GM19240 (cell line): ENCODE results near the gene PPP2R3C.
A peak's percentile ranks its signal among the peaks of the same experiment; 100 is the strongest.
"Not testable (repeated sequence)": the region's sequence is repeated elsewhere in the genome, so short reads cannot be mapped to it uniquely, and the experiment has no call there.

Experiments
- DNase-seq: peaks from one replicate; pipeline ENCODE4 v3.0.0; 2011; ENCODE audit warnings: low spot score; ENCODE audit not compliant: insufficient read length

The PPP2R3C gene

DNA sequence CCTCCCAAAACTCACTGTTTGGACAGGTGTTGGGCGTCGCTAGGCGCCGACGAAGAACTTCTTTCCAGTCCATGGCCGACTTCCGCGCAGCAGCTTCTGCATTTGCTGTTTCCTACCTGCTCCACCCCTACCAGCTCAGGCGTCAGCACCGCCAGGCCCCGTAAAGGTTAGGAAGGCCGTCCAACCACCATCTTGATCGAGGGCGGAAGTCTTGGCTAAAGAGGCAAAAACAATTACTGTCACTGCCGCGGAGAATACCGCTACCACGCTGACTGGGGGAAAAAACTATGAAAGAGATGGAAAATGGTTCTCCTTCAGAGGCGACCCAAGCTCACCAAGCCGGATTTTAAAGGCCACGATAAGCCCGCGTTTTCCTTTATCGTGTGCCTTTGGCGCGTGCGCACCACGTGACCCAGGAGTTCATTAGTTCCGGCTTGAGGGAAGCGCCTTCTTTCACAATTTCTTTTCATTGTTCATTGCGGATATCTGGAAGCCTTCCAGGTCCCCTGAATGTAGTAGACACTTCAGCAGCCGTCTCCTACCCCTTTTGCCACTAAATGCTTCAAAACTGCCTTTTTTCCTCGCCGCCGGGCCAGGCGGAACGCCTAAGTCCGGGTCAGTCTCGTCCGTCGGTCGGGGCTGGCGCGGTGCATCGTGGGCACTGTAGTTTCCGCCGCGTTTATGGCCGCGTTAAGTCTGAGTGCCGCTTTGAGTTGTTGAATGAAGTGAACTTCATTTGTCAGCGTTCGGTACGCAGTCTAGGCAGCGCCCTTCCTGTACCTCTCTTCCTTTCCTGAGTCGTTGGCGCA, at the start of gene PPP2R3C, which contains the start of gene PRORP:
PPP2R3C (minus strand) TSS at position 104 of the 809 bp plus-strand sequence; CDS start at position 73, 31 bp downstream.
PRORP (plus strand) TSS at position 666 of the 809 bp plus-strand sequence. CDS start 694 bp downstream, outside the sequence.
- peak; percentile 80 for DNase-seq

DNA sequence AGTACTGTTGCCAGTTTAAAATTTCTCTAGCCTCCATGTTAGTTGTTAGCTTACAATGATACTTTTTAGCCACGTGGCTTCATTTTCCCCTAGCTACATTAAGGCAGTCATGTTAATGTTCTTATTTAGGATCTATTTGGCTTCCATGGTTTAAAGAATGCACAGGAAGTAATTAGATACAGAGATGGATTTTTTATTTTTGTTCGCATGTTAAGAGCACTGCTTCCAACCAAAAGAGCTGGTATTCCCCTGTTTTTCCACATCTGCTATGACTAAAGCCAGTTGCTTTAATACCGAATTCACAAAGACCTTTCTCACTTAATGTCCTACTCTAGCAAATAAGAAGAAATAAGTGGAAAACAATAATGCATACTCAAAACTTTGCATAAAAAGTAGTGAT, 45.7 kb upstream of the PPP2R3C start:
- DNase-seq, result no peak

DNA sequence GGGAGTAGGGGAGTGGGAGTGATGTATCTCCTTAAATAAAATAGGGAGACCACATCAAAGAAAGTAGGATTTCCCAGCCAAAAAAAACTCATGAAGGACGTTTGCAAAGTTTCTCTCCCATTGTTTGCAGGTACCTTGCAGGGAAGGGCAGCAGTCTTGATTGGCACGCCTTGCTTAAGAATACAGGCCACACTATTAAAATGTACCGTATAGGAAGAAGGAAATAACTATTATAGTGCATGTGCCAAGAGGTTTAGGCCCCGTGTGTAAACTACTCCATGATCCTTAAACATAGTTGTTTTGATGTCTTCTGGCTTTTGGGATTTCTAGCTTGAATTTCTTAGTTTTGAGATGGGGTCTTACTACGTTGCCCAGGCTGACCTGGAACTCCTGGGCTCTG, 43.1 kb upstream of the PPP2R3C start:
- no peak for DNase-seq

DNA sequence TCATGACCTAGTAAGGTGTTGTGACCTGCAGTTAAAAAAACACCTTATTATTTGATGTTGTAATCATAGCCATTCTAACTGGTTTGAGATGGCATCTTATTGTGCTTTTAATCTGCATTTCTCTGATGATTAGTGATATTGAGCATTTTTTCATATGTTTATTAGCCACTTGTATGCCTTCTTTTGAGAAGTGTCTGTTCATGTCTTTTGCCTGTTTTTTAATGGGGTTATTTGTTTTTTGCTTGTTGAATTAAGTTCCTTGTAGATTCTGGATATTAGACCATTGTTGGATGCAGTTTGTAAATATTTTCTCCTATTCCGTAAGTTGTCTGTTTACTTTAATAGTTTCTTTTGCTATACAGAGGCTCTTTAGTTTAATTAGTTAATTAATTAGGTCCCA, 41.6 kb upstream of the PPP2R3C start:
- no peak for DNase-seq

DNA sequence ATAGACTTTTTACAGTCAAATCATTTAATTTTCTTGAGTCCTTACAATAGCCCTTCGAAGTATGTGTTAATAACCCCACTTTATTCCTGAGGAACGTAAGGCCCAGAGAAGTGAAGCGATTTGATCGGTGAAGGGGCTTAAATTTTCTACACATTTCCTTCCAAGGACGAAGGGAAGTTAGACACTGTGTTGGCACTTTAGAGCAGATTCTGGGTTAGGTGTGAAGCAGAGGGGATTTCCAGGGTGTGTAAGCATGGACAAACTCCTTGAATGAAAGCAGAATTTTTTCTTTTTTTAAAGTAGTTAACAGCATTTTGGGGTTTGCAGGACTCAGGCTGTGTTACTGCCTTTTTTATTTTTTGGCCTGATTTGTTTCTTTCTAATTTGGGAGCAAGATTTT, 39.4 kb upstream of the PPP2R3C start:
- no peak for DNase-seq

DNA sequence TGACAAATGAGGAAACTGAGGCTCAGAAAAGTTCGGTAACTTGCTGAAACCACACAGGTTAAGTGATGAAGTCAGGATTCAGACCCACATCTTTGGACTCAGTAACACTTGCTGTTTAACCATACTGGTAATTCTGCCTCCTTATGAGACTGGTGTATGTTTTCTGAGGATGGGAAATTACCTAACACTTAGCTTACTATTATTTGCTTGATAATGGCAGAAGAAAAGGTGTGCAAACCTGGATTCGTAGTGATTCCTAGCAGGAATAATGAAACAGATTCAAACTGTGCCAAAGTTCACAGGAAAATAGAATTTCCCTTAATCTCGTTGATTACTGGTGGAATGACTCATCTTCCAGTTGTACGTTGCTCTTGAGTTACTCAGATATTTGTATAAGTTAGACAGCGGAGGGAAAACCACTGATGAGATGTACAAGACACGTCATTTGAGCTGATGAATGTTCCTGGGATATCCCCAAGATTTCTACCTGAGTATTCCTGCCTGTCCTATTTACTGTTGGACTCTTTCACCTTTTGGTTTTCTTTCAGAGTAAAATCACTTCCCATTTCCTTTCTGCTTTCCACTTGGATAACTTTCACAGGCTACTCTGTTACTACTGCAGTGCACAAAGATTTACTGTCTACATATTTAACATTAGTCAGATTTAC, 38.1 kb upstream of the PPP2R3C start:
- DNase-seq, result no peak

DNA sequence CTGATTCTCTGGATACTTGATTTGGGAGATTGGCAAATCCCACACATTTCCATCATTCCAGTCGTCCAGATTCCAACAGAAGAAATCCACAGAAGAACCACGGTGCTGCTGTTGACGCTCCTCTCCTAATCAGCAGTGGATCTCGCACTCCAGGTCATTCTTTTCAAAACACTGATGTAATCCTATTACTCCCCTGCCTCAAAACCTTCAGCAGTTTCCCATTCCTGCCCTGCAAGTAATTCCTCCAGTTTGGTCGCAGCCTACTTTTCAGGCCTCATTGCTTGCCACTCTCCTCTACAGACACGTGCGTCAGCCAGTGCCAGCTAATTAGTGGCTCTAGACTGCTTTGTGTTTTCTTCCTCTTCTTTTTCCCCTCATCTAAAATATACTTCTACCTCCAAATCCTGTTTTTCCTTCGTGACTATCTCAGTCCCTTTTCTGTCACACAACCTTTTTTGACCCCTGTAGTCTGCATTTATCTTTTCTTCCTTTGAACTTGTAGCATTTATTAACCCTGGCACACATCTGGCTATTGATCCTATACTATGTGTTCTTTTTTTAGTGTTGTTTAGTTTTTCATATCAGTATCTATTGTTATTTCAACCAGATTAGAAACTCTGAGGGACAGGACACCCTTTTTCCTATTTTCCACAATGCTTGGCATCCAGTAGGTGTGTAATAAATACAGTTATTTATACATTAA, 37.3 kb upstream of the PPP2R3C start:
- no peak for DNase-seq

DNA sequence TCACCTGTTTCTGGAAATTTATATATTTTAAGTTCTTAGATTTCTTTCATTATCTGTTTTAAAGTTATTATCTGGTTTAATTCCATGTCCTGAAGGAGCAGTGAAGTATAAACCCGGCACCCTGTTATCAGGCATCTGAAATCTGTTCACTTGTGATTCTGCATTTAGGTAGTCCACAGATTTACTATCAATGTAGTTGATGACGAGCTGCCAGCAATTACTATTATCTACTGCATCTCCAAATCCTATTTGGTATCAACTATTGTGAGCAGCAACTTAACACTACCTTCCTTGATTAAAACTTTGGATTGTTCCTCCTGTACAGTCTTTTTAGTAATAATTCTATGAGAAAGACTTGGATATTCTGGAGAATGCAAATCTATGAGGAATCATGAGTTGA, 36.7 kb upstream of the PPP2R3C start:
- DNase-seq, result no peak

DNA sequence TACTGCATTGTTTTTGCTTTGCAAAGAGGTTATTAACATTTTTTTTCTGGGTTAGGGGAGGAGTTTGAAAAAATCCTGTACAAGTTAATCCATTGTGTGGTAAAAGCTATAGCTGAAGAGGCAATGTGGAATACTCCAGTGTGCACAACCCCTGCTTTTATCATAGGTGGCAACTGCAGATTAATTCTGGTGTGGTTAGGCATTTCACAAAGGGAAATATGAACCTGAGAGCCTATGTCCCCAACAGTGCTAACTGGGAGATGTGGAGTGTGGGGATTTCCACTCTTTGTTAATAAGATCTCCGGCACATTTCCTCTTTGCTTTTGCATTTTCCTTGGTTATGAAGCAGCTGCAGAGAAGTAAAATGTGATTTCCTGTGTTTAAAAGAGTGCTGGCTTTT, 34.2 kb upstream of the PPP2R3C start:
- DNase-seq, result no peak

DNA sequence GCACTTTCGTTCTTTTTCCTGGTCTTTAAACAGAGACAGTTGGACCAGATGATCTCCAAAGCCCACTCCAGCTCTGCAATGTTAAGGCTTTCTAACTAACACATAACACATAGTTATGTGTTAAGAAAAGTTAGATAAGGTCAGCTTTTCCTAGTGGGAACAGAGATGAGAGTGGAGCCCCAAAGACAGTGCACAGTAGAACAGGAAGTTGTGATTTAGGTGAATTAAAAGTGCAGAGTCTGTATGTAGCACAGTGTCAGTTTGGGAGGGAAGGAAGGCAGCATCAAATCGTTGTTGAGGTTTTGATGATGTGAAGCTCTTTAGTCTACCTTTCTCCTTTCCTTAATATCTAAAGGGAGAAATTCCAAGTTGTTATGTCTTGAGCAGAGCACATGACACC, 32.2 kb upstream of the PPP2R3C start:
- no peak for DNase-seq

DNA sequence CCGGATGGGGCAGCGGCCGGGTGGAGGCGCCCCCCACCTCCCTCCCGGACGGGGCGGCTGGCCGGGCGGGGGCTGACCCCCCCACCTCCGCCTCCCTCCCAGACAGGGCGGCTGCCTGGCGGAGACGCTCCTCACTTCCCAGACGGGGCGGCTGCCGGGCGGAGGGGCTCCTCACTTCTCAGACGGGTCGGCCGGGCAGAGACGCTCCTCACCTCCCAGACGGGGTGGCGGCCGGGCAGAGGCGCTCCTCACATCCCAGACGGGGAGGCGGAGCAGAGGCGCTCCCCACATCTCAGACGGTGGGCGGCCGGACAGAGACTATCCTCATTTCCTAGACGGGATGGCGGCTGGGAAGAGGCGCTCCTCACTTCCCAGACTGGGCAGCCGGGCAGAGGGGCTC, 30.7 kb upstream of the PPP2R3C start:
- not testable (repeated sequence) for DNase-seq

DNA sequence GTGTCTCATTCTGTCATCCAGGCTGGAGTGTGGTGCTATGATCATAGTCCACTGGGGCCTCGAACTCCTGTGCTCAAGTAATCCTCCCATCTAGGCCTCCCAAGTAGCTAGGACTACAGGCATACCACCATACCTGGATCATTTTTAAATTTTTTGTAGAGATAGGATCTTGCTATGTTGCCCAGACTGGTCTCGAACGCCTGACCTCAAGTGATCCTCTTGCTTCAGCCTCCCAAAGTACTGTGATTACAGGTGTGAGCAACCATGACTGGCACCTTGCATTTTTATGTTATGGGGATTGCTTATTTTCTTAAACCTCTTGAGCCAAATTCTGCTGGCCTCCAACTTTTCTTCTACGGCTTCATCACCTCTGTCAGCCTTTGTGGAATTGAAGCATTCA, 27.4 kb upstream of the PPP2R3C start:
- DNase-seq, result no peak

DNA sequence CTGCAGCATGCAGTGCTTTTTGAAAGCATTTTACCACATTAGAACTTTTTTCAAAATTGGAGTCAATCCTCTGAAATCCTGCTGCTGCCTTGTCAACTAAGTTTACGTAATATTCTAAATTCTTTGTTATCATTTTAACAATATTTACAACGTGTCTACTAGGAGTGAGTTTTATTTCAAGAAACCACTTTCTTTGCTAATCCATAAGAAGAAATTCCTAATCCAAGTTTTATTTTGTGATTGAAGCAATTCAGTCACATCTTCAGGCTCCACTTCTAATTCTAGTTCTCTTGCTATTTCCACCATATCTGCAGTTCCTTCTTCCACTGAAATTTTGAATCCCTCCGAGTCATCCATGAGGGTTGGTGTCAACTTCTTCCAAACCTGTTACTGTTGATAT, 25.9 kb upstream of the PPP2R3C start:
- DNase-seq, result no peak

DNA sequence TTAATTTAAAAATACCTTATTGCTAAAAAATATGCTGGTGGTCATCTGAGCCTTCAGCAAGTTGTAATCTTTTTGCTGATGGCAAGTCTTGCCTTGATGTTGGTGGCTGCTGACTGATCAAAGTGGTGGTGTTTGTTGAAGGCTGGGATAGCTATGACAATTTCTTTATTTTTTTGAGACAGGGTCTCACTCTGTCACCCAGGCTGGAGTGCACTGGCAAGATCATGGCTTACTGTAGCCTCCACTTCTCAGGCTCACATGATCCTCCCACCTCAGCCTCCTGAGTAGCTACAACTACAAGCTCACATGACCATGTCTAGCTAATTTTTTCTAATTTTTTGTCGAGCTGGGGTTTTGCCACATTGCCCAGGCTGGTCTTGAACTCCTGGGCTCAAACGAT, 25.4 kb upstream of the PPP2R3C start:
- no peak for DNase-seq

DNA sequence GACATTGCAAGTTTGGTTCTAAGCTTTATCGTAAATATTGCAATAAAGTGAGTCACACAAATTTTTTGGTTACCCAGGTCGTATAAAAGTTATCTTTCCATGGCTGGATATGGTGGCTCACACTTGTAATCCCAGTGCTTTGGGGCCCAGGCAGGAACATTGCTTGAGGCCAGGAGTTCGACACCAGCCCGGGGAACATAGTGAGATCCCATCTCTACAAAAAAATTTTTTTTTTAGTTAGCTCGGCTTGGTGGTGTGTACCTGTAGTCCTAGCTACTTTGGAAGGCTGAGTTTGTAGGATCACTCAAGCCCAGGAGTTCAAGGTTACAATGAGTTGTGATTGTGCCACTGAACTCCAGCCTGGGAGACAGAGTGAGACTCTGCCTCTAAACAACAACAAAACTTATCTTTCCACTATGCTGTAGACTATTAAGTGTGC, 24.9 kb upstream of the PPP2R3C start:
- no peak for DNase-seq

DNA sequence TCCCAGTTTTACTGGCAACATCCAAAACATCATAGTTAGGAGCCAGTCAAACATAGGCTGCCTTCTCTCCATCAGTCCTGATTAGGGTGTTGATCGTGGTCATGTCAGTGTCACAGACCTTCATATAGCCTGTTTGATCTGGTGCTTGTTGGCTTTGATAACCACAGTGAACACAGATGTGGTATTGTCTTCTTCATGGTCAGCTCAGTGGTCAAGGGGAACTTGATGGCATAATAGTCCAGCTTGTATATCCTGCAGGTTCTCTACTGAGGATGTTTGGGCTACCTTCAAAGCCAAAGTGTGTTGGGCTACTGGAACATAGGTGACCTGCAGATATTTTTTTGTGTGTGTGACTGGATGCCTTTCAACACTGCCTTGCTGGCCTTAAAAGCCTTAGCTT, 22.2 kb upstream of the PPP2R3C start:
- no peak for DNase-seq

DNA sequence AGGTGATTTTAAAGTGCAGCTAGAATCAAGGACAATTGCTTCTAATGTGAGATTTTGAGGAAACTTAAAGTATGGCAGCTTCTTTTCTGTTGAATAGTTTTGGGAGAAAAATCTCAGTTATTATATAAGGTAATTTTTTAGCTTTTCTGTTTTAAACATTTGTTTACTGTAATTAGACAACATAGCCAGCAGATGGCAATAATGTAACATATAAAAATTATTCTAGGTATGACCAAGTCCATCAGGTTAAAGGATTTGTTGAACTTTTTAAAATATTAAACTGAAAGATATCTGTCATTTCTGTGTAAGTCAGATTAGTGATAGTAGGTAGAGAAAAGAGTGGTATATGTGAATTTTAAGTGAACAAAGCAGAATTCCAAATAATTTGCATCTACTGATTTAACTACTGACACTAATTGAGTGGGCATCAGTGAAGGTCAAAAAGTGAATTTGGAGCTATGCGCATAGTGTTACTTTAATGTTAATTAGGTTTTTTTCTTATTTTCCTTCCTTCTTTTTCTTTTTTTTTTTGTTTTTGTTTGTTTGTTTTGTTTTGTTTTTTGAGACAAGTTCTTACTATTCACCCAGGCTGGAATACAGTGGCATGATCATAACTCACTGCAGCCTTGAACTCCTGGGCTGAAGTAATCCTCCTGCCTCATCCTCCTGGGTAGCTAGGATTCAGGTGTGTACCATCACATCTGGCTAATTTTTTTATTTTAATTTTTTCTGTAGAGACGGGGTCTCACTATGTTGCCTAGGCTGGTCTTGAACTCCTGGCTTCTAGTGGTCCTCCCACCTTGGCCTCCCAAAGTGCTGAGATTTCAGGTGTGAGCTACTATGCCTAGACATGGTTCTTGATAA, 19.2 kb upstream of the PPP2R3C start:
- DNase-seq, result no peak

DNA sequence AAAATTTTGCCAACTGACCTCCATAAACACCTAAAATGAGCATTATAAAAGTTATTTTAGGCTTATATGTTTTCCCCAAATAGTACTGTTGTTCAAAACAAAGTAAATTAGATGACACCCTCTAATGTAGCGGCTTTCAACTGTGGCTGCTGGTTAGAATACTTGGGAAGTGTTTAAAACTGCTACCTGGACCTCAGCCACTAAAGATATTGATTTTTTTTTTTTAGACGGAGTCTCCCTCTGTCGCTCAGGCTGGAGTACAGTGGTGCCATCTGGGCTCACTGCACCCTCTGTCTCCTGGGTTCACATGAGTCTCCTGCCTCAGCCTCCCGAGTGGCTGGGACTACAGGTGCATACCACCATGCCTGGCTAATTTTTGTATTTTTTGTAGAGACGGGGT, 16.8 kb upstream of the PPP2R3C start:
- DNase-seq, result no peak

DNA sequence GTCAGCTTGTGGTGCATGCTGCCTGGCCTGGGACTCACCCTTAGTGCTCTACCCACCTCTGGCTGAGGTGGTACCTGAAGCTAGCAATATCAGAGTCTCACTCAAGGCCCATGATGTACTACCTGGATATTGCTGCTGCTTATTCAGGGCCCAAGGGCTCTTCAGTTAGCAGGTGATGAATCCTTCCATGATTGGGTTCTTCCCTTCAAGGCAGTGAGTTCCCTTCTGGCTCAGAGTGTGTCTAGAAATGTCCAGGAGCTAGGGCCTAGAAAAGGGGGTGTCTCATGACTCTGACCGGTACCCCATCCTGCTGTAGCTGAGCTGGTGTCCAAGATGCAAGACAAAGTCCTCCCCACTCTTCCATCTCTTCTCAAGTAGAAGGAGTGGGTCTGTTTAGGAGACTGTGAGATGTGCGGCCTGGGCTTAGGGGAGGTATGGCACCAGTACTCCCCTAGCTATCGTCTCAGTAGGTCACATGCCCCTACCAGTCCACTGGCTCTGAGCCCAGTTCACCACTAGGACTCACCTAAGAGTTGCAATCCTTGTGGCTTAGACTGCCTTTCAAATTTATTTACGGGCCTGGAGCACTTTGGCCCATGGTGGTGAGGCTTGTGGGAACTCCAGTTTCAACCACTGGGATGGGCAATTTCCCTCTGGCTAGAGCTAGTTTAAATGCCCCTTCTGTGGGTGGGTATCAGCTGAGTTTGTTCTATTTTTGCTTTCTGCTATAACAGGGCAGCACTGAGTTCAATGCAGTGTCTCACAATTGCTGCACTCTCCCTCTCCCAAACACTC, 12.7 kb upstream of the PPP2R3C start:
- no peak for DNase-seq

DNA sequence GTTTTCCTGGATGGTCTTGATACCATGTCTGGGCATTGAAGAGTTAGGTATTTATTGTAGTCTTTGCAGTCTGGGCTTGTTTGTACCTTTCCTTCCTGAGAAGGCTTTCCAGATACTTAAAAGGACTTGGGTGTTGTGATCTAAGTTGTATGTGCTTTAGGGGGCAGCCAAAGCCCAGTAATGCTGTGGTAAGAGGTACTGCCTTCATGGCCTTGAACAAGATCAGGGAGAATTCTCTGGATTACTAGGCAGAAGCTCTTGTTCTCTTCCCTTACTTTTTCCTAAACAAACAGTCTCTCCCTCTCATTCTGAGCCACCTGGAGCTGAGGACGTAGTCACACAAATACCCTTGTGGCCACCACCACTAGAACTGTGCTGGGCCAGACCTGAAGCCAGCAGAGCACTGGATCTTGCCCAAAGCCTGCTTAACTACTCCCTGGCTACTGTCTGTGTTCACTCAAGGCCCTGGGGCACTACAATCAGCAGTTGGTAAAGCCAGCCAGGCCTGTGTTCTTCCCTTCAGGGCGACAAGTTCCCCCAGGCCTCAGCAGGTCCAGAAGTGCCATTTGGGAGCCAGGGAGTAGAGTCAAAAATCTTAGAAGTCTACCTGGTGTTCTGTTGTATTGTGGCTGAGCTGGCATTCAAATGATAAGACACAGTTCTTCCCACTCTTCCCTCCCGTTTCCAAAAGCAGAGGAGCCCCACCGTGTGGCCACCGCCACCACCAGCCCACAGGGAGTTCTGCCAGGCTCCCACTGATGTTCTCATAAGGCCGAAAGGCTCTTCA, 11.9 kb upstream of the PPP2R3C start:
- no peak for DNase-seq
